AG04449 (cell line): ENCODE data around the gene ATXN1L.
"Not testable (repeated sequence)": the region's sequence is repeated elsewhere in the genome, so short reads cannot be mapped to it uniquely, and the experiment has no call there.

Experiments used
- CTCF ChIA-PET: fragments of 350-600 bp; formaldehyde crosslinking; extraction: SDS; loops from one replicate; lab custom pipeline; 2021; ENCODE audit warnings: antibody characterized with exemption; lab: Yijun Ruan, JAX
- POLR2A ChIA-PET: fragments of 400-600, 350-600 bp; formaldehyde crosslinking; extraction: SDS; loops from one replicate; lab custom pipeline; 2020; ENCODE audit warnings: antibody characterized with exemption, inconsistent platforms; lab: Yijun Ruan, JAX
- DNase-seq: peaks from one replicate; pipeline ENCODE4 v3.0.0-alpha.2; 2010; ENCODE audit warnings: low read depth, low spot score
- H3K4me3 ChIP-seq: 2 replicates; pipeline ENCODE4 v1.5.1; 2011; ENCODE audit warnings: low read depth, mild to moderate bottlenecking, control low read depth, low read length
- CTCF ChIP-seq: IDR thresholded peaks from one replicate; pipeline ENCODE4 v1.5.1; 2011; ENCODE audit warnings: mild to moderate bottlenecking, moderate library complexity, low read length, control low read depth, inconsistent platforms; ENCODE audit not compliant: insufficient read depth; ENCODE audit errors: missing control alignments

Gene ATXN1L

GRCh38 chr16:71811261-71811803 lies 34.4 kb upstream of the ATXN1L start:
- no peak for TF ChIP-seq CTCF
- POLR2A ChIA-PET: no interaction called here
- CTCF ChIA-PET: no interaction called here
- no peak for DNase-seq
- no peak overlapping the region for H3K4me3 ChIP-seq

- POLR2A ChIA-PET, H3K4me3 ChIP-seq: not testable (repeated sequence)
Observed at GRCh38 chr16:71817155-71817500, 28.6 kb upstream of the ATXN1L start.

GRCh38 chr16:71826533-71827017 lies 19.2 kb upstream of the ATXN1L start:
- ChIA-PET CTCF (no interaction called here), POLR2A (no interaction called here)
- DNase-seq: no peak

More at GRCh38 chr16:71817155-71817500, 28.6 kb upstream of the ATXN1L start:
- CTCF ChIA-PET: interaction anchor here (0.8 kb wide), 1 partner anchor 54 kb away, joined by 3 read pairs; no protein-coding TSS in a partner anchor
- DNase-seq: not testable (repeated sequence)

GRCh38 chr16:71830359-71830758 lies 15.4 kb upstream of the ATXN1L start:
- TF ChIP-seq CTCF: no peak
- H3K4me3 ChIP-seq: no peak overlapping the region
- DNase-seq: no peak
- CTCF ChIA-PET: interaction anchor here (0.6 kb wide), 1 partner anchor 52 kb away, joined by 5 read pairs; no protein-coding TSS in a partner anchor
- POLR2A ChIA-PET: no interaction called here

More at GRCh38 chr16:71826533-71827017, 19.2 kb upstream of the ATXN1L start:
- TF ChIP-seq CTCF: no peak
- H3K4me3 ChIP-seq: no peak overlapping the region

- H3K4me3 ChIP-seq, CTCF ChIA-PET, DNase-seq, POLR2A ChIA-PET: not testable (repeated sequence)
Observed at GRCh38 chr16:71831698-71832097, 14.1 kb upstream of the ATXN1L start.

- CTCF ChIA-PET, DNase-seq, POLR2A ChIA-PET, H3K4me3 ChIP-seq: not testable (repeated sequence)
Observed at GRCh38 chr16:71832112-71832511, 13.7 kb upstream of the ATXN1L start.

- POLR2A ChIA-PET: no interaction called here
- TF ChIP-seq CTCF: no peak
- no peak for DNase-seq
- CTCF ChIA-PET: interaction anchor here (1.6 kb wide), 1 partner anchor 48 kb away, joined by 5 read pairs; no protein-coding TSS in a partner anchor
- no peak overlapping the region for H3K4me3 ChIP-seq
Observed at GRCh38 chr16:71834291-71834690, 11.5 kb upstream of the ATXN1L start.

- ChIA-PET POLR2A (no interaction called here), CTCF (interaction anchor here (1.4 kb wide), 1 partner anchor 14 kb away, joined by 3 read pairs; no protein-coding TSS in a partner anchor)
- no peak overlapping the region for H3K4me3 ChIP-seq
- TF ChIP-seq CTCF: no peak
- no peak for DNase-seq
Observed at GRCh38 chr16:71837150-71837549, 8.6 kb upstream of the ATXN1L start.
